Cardiac muscle cell (in vitro differentiated cells and primary cell): ENCODE results near the gene SCRT2. TPM values are rescaled to one million over a fixed set of nuclear protein-coding genes. Genes with fewer than 3 reads are reported as not detected.

Experiments used
- DNase-seq, 2 donors: peaks; one replicate each; pipeline versions ENCODE4 v3.0.0 to v3.0.0-alpha.2; 2010 to 2017; ENCODE audit warnings: low read depth in 1 of 2, low spot score in 1 of 2
- H3K27ac ChIP-seq: fragments of 200-600 bp; sonication (generic); 2 replicates; pipeline ENCODE4 v1.5.1; 2016
- H3K27me3 ChIP-seq: fragments of 200-600 bp; sonication (generic); 2 replicates; pipeline ENCODE4 v1.6.0; 2016; ENCODE audit warnings: control low read depth
- H3K36me3 ChIP-seq: fragments of 200-600 bp; sonication (generic); 2 replicates; pipeline ENCODE4 v1.5.1; 2016; ENCODE audit warnings: control low read depth
- H3K4me1 ChIP-seq: fragments of 200-600 bp; sonication (generic); 2 replicates; pipeline ENCODE4 v1.8.1; 2017; ENCODE audit warnings: low read depth, mild to moderate bottlenecking, mixed run types
- H3K4me3 ChIP-seq: fragments of 200-600 bp; sonication (generic); 2 replicates; pipeline ENCODE4 v1.5.1; 2016; ENCODE audit warnings: mild to moderate bottlenecking
- H3K9me3 ChIP-seq: fragments of 200-600 bp; sonication (generic); 2 replicates; pipeline ENCODE4 v1.5.1; 2017; ENCODE audit warnings: low read depth, mild to moderate bottlenecking, control low read depth
- polyA plus RNA-seq: library from polyadenylated mRNA; unstranded; fragments of >200 nt; fragmentation: Nextera tagmentation; extraction: Ambion mirVana; gene quantifications from 2 replicates; pipeline ENCODE4 v1.2.1, GENCODE V29; 2016
- total RNA-seq: library from RNA; depleted of rRNA; stranded (reverse); fragments of >200 nt; gene quantifications from 2 replicates; pipeline ENCODE4 v1.2.3, GENCODE V29; 2016
- TF ChIP-seq, protein P1 (sequence below): IDR thresholded peaks from 2 replicates; pipeline ENCODE4 v1.5.1; 2012; ENCODE audit warnings: low read depth, mild to moderate bottlenecking, low read length

SCRT2 gene
- total and polyA plus RNA-seq, 2 experiments from 2014 or later, result not detected

GRCh38 chr20:650954-651353 is 24.6 kb downstream of the SCRT2 start:
- DNase-seq, result peak in 1 of 2 donors; percentile 35
- TF ChIP-seq, protein P1, sequence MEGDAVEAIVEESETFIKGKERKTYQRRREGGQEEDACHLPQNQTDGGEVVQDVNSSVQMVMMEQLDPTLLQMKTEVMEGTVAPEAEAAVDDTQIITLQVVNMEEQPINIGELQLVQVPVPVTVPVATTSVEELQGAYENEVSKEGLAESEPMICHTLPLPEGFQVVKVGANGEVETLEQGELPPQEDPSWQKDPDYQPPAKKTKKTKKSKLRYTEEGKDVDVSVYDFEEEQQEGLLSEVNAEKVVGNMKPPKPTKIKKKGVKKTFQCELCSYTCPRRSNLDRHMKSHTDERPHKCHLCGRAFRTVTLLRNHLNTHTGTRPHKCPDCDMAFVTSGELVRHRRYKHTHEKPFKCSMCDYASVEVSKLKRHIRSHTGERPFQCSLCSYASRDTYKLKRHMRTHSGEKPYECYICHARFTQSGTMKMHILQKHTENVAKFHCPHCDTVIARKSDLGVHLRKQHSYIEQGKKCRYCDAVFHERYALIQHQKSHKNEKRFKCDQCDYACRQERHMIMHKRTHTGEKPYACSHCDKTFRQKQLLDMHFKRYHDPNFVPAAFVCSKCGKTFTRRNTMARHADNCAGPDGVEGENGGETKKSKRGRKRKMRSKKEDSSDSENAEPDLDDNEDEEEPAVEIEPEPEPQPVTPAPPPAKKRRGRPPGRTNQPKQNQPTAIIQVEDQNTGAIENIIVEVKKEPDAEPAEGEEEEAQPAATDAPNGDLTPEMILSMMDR, result peak; percentile 10
- Histone ChIP-seq H3K27ac (no peak overlapping the region), H3K36me3 (peaks cover 16% of the 10 kb centered on the region), H3K4me3 (no peak overlapping the region), H3K9me3 (no peaks in the 10 kb centered on the region), H3K27me3 (no peaks in the 10 kb centered on the region), H3K4me1 (peaks cover 3% of the 10 kb centered on the region)

DNA sequence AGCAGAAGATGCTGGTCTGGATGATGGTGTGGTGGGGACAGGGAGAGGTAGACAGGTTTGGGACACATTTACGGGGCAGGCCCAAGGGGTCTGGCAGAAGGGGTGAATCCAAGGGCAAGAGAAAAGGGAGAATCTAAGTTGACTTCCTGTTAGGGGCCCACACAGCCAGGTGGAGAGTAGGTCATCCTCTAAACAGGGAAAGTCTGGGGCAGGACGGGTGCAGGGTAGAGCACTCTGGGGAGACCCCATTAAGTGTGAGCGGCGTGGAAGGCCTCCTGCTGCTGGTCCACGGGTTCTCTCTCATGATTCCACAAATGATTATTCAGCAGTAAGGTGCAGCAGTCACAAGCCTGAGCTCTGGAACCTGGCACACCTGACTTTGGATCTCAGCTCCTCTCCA is 25.3 kb downstream of the SCRT2 start:
- DNase-seq, result no peak
- H3K36me3 ChIP-seq, result peaks cover 16% of the 10 kb centered on the region
- no peak overlapping the region for H3K27ac ChIP-seq
- no peaks in the 10 kb centered on the region for H3K27me3 ChIP-seq
- TF ChIP-seq, protein P1, result no peak
- peaks cover 3% of the 10 kb centered on the region for H3K4me1 ChIP-seq
- no peaks in the 10 kb centered on the region for H3K9me3 ChIP-seq
- H3K4me3 ChIP-seq, result no peak overlapping the region

DNA sequence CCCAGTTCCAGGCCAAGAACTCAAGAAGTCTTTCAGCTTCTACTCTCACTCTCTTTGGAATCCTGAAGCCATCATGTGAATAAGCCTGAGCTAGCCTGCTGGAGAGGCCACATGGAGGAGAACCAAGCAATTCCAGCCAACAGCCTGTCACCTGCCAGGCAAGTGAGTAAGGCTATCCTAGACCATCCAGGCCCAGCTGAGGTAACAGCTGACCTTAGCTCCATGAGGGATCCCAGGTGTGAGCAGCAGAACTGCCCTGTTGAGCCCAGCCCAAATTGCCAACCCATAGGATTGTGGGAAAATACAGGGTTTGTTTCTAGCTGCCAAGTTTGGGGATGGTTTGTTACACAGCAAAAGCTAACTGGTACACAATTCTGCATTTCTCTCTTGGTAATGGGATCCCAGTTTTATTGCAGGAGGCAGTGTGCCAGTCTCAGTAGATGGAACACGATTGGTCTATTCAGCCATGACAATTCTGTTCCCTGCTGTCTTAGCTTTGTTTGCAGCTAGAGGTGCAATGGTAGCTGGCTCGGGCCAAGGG is 28.1 kb downstream of the SCRT2 start:
- Histone ChIP-seq H3K27me3 (no peaks in the 10 kb centered on the region), H3K4me1 (peaks cover 3% of the 10 kb centered on the region), H3K9me3 (no peaks in the 10 kb centered on the region), H3K36me3 (peaks cover 16% of the 10 kb centered on the region), H3K4me3 (no peak overlapping the region), H3K27ac (no peak overlapping the region)
- TF ChIP-seq, protein P1, result no peak
- DNase-seq, result no peak

DNA sequence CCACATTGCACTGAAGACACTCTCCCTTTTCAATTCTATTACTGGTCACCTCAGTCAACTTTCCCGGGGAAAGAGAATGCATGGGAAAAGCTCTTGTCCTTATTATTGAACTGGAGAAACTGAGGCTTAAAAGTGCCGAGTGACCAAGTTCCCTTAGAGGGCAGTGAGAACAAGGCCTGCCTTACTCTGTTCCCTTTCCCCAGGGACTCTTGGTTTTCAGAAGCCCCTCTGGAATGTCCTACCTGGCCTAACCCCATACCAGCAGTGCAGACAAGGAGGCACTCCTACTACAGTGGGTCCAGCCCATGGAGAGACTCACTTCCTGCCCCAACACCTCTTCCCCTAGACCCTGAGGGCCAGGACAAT is 28.8 kb downstream of the SCRT2 start:
- Histone ChIP-seq H3K36me3 (peaks cover 16% of the 10 kb centered on the region), H3K27ac (no peak overlapping the region), H3K27me3 (no peaks in the 10 kb centered on the region), H3K9me3 (no peaks in the 10 kb centered on the region), H3K4me3 (no peak overlapping the region), H3K4me1 (peaks cover 1% of the 10 kb centered on the region)
- TF ChIP-seq, protein P1, result no peak
- no peak for DNase-seq

GRCh38 chr20:646107-646867 is 29.3 kb downstream of the SCRT2 start:
- Histone ChIP-seq H3K36me3 (peaks cover 16% of the 10 kb centered on the region), H3K9me3 (no peaks in the 10 kb centered on the region), H3K4me1 (no peaks in the 10 kb centered on the region), H3K27ac (no peak overlapping the region), H3K27me3 (no peaks in the 10 kb centered on the region), H3K4me3 (no peak overlapping the region)
- DNase-seq, result no peak
- TF ChIP-seq, protein P1, result no peak
